GM13977 (cell line): ENCODE data around the gene TLR9.
A peak's percentile ranks its signal among the peaks of the same experiment; 100 is the strongest.
"Not testable (repeated sequence)": the region's sequence is repeated elsewhere in the genome, so short reads cannot be mapped to it uniquely, and the experiment has no call there.

Experiments
- DNase-seq: peaks from one replicate; pipeline ENCODE4 v3.0.0; 2012; ENCODE audit warnings: low spot score
- CTCF ChIP-seq: IDR thresholded peaks from 2 replicates; pipeline ENCODE4 v1.5.1; 2012; ENCODE audit warnings: mild to moderate bottlenecking, control low read depth; ENCODE audit not compliant: insufficient read depth; ENCODE audit errors: extremely low read depth, missing control alignments
- in situ Hi-C: fragments of 300-500 bp; cut with MboI; formaldehyde crosslinking; loops from one replicate; pipeline ENCODE4 v1.12.0; 2022; ENCODE audit warnings: low sequenced_read_pairs, low pct_unique_long_range_greater_than_20kb, mixed read lengths, inconsistent platforms; ENCODE audit not compliant: unreplicated experiment

Gene TLR9

GRCh38 chr3:52225452-52226228 is at the start of gene TLR9:
Gene TLR9 (minus strand): TSS chr3:52225645. CDS start chr3:52225529, 116 bp downstream.
- DNase-seq = peak; percentile 83
- no peak for TF ChIP-seq CTCF
- in situ Hi-C loops = no loop called here

GRCh38 chr3:52274781-52275180 is 49.3 kb upstream of the TLR9 start:
- in situ Hi-C loops, DNase-seq: not testable (repeated sequence)

- in situ Hi-C loops = no loop called here
- DNase-seq = no peak
- TF ChIP-seq CTCF = no peak
Measured at GRCh38 chr3:52272831-52273230, 47.4 kb upstream of the TLR9 start.

- in situ Hi-C loops, DNase-seq: not testable (repeated sequence)
Measured at GRCh38 chr3:52272172-52272571, 46.7 kb upstream of the TLR9 start.

GRCh38 chr3:52270252-52270754 is 44.9 kb upstream of the TLR9 start:
- in situ Hi-C loops = no loop called here
- no peak for DNase-seq

GRCh38 chr3:52269776-52270175 is 44.3 kb upstream of the TLR9 start:
- no peak for DNase-seq
- TF ChIP-seq CTCF = no peak
- in situ Hi-C loops = no loop called here

More at GRCh38 chr3:52270252-52270754, 44.9 kb upstream of the TLR9 start:
- TF ChIP-seq CTCF = no peak

GRCh38 chr3:52268036-52268435 is 42.6 kb upstream of the TLR9 start:
- TF ChIP-seq CTCF = no peak
- in situ Hi-C loops = no loop called here
- no peak for DNase-seq
